ENCODE results near the gene DKKL1.
"Not testable (repeated sequence)": the region's sequence is repeated elsewhere in the genome, so short reads cannot be mapped to it uniquely, and the experiment has no call there.

The DKKL1 gene

DNA sequence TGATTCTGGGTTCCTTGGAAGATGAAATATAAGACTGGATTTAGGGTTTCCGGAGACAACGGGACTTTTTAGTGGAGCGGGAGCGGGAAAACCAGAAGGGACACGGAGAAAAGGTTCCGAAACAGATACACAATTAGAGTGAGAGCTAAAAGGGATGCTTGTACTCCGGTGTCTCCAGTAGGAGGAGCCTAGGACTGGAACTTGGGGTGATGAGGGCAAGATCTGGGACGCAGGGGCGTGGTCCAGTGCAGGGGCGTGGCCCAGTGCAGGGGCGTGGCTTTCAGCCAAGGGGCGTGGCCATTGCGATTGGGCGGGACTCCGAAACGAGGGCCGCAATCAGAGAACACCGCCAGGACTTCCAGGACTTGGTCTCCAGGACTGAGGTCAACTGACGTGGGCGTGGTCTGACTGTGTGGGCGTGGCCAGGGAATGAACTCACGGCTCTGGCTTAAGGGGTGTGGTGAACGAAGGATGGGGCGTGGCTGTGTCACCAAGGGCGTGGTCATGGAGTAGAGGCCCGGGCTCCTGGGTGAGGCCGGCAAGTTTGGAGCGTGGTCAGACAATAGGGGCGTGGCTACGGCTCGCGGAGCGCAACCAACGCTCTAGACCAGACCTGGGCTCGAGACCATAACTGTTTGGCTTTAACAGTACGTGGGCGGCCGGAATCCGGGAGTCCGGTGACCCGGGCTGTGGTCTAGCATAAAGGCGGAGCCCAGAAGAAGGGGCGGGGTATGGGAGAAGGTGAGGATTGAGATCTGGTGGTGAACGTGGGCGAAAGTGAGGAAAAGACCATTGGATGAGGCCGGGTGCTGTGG is at the start of gene DKKL1:
TSS of gene DKKL1 (plus strand) at position 610 of the 815 bp plus-strand sequence. CDS start at position 732, 122 bp downstream.
- DNase-seq = peak; percentile 88

DNA sequence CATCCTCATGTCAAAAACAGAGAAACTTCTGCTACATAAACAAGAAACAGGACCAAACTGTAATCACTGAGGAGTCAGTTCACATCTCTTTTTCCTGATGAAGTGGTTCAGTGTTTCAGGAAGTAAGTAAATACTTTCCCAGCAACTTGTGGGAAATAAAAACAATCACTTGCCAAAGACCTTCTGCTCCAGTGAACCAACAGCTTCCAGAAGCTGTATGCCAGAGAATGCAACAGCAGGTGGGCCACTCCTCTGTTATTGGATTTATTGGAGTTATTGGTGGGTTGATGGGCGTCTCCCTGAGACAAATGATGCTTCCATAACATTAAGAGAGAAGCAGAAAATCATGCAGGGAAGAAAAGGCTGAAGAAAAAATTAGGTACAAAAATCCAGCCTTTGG is 48.6 kb upstream of the DKKL1 start:
- DNase-seq = no peak

DNA sequence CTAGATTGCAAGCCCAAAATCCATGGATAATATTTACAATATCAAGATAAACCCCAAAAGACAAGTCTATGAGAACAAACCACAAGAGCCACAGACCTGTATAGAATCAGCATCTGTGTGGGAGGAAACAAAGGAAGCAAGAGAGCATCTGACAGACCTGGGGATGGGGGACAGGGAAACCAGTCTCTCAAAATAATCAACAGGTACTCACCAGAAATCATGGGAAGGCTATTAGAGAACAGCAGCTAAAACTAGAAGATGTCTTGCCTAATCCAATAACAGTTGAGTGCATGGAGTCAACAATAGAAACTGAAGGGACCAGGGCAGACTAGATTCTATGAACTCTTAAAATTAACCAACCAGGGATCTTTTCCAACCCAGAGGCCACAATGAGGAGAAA is 47.4 kb upstream of the DKKL1 start:
- DNase-seq = no peak

DNA sequence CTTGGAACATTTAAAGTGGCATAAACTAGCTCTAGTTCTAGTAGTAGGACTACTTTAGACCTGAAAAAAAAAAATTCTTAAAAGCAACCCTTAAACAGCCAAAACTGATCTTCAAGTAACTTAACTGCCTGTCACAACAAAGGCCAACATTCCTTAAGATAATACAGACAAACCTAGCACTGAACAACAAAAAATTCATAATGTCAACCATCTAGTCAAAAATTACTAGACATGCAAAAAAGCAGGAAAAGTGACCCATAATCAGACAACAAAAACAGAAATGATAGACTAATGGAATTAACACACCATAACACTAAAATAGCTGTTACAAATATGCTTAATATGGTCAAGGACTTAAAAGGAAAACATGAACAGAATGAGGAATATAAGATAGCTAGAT is 45.4 kb upstream of the DKKL1 start:
- no peak for DNase-seq

DNA sequence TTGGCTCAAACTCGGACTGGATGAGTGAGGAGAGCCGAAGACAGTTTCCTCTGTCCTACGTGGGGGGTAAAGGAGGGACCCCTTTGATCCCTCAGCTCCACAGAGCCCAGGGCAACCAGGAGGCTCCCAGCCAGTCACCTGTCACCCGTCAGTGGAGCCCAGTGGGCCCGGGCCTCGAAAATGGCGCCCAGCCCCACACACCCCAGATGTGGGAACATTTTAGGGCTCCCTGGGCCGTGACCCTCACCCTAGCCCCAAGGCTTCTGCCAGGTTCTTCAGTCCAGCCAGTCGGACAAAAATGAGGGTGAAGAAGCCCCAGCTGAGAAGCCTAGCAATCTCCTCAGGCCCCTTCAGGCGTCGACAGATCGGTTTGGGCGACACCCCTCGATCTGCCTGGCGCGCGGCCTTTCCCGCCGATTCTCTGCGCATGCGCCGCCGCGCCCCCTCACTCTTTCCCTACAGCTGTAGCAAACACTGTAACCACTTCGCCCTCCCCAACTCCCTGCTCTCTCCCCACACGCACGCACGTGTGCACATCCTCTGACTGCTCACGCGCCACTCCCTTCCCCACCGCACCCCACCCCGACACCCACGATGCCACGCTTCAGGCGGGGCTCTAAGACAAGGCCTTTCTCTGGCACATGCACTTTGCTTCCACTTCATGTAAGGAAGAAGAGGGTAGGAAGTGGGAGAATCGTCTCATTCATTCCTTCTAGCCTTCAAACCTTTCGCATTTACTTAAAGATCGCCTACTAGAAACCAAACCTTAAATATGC is 38.7 kb upstream of the DKKL1 start, which contains the start of gene SLC6A16:
TSS of gene SLC6A16 (minus strand) at position 391 of the 776 bp plus-strand sequence. CDS start 13,844 bp downstream, outside the sequence.
- DNase-seq = no peak

DNA sequence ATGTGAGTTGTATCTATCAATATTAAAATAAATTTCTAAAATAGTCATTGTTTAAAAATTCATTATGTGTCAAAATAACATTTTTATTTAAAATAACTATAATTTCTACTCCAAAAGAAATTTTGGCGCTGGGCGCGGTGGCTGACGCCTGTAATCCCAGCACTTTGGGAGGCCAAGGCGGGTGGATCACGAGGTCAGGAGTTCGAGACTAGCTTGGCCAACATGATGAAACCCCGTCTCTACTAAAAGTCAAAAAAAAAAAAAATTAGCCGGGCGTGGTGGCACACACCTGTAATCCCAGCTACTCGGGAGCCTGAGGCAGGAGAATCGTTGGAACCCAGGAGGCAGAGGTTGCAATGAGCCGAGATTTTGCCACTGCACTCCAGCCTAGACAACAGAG is 37.9 kb upstream of the DKKL1 start:
- DNase-seq = not testable (repeated sequence)

DNA sequence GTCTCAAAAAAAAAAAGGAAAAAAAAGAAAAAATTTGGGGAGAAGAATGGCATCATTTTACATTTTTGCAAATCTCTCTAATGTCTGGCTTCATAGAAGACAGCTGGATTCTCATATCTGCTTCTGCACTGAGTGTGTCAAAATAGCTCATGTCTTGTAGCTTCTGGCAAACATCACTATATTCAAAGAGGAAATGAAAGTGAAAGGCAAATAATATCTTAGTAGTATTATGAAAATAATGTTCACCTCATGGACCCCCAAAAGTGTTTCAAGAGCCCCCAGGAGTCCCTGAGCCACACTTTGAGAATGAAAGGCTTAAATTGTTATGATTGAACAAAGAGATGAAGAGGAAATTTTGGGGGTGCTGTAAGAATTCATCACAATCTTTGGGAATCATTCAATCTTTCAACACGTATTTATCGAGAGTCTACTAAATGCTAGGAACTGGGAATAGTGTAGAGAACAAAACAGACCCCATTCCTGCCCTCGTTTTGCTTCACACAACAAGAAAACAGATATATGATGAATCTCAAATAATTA is 37.4 kb upstream of the DKKL1 start:
- DNase-seq = no peak

DNA sequence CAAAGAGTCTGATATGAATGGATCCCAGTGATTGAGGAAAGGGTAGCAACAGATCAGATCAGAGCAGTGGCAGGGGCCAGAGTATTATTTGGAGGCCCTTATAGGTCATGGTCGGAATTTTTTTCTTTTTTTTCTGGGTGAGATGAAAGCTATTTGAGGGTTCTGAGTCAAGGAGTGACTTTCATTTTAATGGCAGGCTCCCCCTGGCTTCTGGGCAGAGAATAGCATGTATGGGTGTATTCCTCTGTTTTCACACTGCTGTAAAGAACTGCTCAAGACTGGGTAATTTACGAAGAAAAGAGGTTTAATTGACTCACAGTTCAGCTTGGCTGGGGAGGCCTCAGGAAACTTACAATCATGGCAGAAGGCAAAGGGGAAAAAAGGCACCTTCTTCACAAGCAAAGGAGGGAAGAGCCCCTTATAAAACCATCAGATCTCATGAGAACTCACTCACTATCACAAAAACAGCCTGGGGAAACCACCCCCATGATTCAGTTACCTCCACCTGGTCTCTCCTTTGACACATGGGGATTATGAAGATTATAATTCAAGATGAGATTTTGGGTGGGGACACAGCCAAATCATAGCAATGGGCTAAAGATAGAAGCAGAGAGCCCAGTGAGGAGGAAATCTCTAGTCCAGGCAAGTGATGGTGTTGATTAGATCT is 35.7 kb upstream of the DKKL1 start:
- DNase-seq = peak; percentile 65

DNA sequence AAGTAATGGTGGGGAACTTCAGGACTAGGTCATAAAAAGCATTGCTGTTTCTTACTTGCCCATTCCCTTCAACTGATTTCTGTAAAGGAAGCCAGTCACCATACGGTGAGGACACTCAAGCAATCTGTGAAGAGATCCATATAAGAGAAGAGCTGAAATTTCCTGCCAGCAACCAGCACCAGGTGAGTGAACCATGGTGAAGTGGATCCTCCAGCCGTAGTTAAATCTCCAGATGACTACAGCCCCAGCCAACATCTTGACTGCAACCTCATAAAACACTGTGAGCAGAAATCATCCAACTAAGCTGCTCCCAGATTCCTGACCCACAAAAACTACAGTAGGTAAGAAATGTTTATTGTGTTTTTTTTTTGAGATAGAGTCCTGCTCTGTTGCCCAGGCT is 34.9 kb upstream of the DKKL1 start:
- DNase-seq = no peak

DNA sequence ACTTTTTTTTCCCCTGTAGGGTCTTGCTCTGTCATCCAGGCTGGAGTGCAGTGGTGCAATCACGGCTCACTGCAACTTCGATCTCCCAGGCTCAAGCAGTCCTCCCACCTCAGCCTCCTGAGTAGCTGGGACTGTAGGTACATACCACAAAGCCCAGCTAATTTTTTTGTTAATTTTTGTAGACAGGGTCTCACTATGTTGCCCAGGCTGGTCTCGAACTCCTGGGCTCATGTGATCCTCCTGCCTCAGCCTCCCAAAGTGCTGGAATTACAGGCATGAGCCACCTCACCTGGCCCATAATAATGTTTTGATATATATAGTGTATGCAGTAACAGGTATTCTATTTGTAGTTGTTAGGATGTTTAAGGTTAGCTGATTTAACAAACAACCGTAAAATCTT is 32.5 kb upstream of the DKKL1 start:
- DNase-seq = not testable (repeated sequence)

DNA sequence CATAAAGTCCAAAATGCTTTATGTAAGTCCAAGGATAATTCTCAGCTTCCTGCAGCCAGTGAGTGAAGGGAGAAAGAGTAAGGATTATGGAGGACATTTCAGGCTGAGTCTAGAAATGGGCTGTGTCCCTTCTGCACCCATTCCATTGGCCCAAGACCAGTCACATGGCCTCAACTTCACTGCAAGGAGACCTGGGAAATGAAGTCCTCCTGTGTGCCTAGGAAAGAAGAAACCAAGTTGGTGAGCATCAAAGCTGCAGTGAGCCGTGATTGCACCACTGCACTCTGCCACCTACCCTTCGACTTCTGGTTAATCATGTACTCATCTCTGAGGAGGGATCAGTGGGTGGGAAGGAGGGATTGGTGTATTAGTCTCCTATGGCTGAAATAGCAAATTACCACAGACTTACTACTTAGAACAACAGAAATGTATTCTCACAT is 32.0 kb upstream of the DKKL1 start:
- peak; percentile 69 for DNase-seq

DNA sequence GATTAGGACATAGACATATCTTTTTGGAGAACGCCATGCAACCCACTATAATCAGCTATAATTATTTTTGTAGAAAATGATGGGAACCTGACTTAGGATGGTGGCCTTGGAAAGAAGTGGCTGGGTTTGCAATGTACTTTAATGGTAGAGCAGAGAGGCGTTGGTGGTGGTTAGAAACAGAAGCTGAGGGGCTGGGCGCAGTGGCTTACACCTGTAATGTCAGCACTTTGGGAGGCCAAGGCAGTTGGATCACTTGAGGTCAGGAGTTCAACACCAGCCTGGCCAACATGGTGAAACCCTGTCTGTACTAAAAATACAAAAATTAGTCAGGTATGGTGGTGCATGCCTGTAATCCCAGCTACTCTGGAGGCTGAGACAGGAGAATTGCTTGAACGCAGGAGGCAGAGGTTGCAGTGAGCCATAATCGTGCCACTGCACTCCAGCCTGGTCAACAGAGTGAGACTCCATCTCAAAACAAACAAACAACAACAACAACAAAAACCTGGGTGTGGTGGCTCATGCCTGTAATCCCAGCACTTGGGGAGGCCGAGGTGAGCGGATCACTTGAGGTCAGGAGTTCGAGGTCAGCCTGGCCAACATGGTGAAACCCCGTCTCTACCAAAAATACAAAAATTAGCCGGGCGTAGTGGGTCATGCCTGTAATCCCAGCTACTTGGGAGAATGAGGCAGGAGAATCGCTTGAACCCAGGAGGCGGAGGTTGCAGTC is 30.8 kb upstream of the DKKL1 start:
- DNase-seq = not testable (repeated sequence)

DNA sequence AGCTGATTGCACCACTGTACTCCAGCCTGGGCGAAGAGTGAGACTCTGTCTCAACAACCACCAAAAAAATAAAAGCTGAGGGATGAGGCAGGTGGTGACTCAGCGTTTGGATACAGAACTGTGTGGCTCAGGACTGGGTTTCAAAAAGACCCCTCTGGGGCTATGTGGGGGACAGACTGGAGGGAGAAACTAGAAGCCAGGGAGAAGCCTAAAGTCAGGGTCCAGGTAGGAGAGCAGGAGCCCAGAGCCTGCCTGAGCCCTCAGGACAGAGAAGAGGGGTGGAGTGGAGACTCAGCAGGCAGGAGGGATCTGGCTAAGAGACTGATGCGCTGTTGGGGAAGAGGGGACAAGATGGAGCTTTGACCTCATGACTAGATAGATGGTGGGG is 30.3 kb upstream of the DKKL1 start:
- DNase-seq = no peak

DNA sequence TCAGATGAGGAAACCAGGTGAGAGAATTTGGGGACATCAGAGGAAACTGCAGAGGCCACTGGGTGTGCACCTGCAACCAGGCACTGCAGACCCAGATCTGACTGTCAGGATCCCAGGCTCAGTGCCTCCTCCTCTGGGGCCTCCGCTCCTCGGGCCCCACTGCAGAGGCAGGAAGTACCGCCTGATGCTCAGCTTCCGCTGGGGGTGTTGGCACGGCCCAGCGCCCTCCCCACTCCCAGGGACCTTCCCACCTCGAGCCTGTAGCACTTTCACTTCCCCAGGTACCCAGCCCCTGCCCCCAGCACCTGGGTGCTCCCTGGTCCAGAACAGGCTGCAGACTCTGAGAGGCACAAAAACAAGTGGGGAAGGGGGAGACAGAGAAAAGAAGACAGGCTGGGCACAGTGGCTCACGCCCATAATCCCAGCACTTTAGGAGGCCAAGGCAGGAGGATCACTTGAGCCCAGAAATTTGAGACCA is 29.8 kb upstream of the DKKL1 start:
- peak; percentile 76 for DNase-seq

DNA sequence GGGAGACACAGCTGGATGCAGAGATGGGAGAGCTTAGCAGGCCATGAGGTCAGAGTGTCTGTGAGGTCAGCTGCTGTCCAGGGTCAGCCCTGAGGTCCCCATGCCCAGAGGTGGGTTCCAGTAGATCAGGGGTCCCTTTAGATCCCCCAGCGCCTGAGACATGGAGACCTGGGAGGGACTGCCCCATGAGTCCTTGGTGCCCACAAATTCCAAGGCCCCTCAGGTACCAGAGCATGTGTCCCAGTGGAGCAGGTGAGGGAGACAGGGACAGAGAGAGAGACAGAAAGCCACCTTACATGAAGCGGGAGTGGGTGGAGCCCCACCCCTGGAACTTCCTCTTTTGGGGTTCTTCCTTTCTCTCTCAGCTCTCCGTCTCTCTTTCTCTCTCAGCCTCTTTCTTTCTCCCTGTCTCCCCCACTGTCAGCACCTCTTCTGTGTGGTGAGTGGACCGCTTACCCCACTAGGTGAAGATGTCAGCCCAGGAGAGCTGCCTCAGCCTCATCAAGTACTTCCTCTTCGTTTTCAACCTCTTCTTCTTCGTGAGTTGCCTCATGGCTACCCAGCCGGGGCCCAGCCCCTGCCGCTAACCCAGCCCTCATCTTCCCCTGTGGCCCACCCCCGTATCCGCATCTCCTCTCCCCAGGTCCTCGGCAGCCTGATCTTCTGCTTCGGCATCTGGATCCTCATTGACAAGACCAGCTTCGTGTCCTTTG is 28.4 kb upstream of the DKKL1 start, which contains the start of gene CD37:
TSS of gene CD37 (plus strand) at position 336 of the 713 bp plus-strand sequence. CDS start at position 471, 135 bp downstream.
- DNase-seq = peak; percentile 69

DNA sequence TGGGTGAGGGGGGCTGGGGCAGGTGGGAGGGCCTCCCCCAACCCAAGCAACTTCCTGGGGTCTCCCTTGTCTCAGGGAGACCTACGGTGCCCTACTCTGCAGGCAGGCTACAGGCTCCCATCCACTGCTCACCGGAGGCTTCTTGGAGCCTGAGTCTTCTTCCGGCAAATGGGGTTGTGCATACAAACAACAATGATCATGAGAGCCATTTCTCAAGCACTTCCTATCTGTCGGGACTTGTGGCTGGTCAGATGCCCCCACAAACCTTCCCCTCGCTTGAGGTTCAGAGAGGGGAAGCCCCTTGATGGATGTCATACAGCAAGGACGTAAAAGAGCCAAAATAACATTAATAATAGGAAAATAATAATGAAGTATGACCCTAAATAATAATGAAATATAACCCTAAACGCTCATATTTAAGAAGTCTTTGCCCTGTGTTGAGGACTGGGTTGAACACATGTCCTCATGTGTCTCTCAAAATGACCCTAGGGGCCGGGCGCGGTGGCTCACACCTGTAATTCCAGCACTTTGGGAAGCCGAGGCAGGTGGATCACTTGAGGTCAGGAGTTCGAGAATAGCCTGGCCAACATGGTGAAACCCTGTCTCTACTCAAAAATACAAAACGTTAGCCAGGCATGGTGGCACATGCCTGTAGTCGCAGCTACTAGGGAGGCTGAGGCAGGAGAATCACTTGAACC is 27.7 kb upstream of the DKKL1 start:
- no peak for DNase-seq

DNA sequence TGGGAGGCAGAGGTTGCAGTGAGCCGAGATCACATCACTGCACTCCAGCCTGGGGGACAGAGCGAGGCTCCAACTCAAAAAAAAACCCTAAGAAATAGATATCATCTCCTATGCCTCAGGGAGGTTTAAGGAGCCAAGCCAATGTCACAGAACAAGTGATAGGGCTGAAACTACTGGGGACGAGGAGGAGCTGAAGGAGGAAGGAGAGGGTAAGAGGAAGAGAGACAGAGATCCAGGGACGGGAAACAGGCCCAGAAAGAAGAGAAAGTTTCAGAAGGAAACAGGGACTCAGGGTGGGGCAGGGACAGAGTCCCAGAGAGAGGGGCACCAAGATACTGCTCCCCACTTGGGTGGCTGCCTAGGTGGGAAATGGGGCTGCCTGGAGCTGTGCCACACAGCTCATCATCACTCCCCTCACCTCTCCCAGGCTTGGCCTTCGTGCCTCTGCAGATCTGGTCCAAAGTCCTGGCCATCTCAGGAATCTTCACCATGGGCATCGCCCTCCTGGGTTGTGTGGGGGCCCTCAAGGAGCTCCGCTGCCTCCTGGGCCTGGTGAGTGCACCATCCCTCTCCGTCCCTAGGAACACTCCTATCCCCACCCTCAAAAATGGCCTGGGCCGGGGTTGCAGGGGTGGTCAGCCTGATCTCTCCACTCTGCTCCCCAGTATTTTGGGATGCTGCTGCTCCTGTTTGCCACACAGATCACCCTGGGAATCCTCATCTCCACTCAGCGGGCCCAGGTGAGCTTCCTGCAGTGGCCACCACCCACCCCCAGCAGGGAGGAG is 27.0 kb upstream of the DKKL1 start:
- no peak for DNase-seq

DNA sequence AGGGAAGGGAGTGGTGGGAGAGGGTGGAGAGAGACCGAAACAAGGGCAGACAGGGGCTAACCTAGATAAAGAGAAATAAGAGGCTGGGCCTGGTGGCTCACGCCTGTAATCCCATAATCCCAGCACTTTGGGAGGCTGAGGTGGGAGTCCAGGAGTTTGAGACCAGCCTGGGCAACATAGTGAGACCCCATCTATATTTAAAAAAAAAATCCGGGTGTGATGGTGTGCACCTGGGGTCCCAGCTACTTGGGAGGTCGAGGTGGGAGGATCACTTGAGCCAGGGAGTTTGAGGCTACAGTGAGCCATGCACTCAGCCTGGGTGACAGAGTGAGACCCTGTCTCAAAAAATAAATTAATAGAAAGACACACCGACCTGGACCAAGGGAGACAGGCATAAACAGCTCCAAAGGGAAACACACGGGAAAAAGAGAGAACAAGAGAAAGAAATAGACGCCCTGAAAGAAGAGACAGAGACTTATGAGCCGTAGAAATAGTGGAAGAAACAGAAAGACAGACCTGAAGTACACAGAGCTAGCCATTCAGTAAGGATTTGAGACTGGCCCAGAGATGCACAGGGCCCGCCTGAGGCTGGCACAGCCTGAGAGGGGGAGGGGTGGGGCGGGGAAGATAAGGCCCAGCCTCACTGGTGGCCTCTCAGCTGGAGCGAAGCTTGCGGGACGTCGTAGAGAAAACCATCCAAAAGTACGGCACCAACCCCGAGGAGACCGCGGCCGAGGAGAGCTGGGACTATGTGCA is 26.2 kb upstream of the DKKL1 start:
- no peak for DNase-seq

DNA sequence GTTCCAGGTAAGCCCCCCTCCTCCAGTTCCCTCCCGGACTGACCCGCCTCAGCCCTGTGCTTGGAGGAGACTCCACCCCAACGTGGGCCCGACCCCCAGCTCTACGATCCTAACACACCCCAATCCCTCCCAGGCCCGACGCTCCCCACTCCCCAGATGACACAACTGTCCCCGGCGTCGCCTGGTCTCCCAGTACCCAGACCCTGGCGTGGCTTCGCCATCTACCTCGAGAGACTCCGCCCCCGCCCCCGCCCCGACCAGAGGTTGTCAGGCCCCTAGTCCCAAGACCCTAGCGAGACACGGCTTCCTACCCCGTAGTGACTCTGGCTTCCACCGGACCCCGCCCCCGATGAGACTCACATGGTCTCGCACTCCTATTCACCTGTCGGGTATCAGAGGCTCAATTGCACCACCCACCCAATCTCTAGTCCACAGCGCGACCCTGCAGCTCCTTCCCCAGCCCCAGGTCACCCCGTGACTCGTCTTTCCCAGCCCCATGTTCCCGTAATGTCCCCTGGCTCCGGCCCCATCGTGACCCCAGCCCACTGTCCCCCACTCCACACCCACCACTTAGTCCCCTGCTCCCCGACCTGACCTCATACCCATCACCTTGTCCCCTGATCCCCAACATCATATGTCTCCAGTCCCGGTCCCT is 25.5 kb upstream of the DKKL1 start:
- no peak for DNase-seq
